ENCODE results near the gene NFIB. TPM values are rescaled to one million over a fixed set of nuclear protein-coding genes. Genes with fewer than 3 reads are reported as not detected.

Gene NFIB
- polyA plus RNA-seq, 1 of the 3 experiments (the other 2 are of a cell fraction) = 9.2 TPM

DNA sequence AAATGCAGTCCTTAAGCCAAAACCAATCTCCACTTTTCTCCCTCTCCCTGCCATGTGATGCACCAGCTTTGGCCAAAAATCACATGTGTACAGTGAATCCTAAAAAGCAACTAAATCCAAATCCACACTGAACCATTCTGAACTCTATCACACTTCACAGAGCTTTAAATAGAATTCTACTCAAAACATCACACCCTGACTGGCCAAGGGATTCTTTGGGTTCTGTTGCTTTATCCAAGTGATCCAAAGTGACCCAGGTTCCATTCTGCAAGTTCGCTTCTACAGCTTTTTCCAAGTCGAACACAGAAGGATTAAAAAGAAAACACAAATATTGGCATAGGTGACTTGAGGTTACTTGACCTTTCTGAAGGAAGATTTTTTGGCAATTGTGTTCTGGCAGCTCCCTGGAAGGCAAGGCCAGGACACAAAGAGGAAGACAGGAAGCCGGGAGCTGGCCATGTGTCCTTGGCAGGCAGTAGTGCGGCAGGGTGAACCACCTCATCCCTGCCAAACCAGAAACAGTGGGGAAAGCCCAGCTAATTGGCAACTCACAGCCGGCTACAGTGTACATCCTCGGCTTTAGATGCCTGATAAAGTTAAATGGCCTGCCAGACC lies 115.0 kb downstream of the NFIB start:
- Histone ChIP-seq H3K9me3 (no peaks in the 10 kb centered on the region), H3K4me2 (peak overlapping the region; percentile 53), H3K4me1 (ENCODE audit: control insufficient read depth in 1 of 2, insufficient read depth in 2 of 2, low read depth in 1 of 2, low read length in 1 of 2) (peaks cover 17 to 34% of the 10 kb centered on the region in 2 experiments; a peak in 3 of 4 replicates), H2AFZ (ENCODE audit: low read depth) (no peak overlapping the region), H3K79me2 (ENCODE audit: insufficient read depth) (peaks cover 78% of the 10 kb centered on the region), H4K20me1 (ENCODE audit: insufficient read depth) (no peaks in the 10 kb centered on the region), H3K27ac (ENCODE audit: low read depth in 2 of 2, low read length in 1 of 2) (peak overlapping the region; percentile 48 to 93), H3K36me3 (replicated peaks in 1 of 2; ENCODE audit: control insufficient read depth in 1 of 2, insufficient read depth in 2 of 2, low read length in 1 of 2) (no peaks in the 10 kb centered on the region), H3K27me3 (ENCODE audit: insufficient read depth) (no peaks in the 10 kb centered on the region), H3K4me3 (ENCODE audit: low read depth in 2 of 2, low read length in 1 of 2) (no peak overlapping the region), H3K9ac (peak overlapping the region; percentile 22; the same call in 1 of the 2 replicates), H3F3A (replicated peaks; ENCODE audit: insufficient read depth) (peaks cover under 1% of the 10 kb centered on the region), H3K9me2 (no peaks in the 10 kb centered on the region)
- peak; percentile 68 for DNase-seq
- 39% methylated on average over 6 of the region's 6 CpGs for WGBS (ENCODE audit: low lambda C conversion rate)
- POLR2A ChIA-PET = no interaction called here
- CTCF ChIA-PET = interaction anchor here (0.7 to 2.6 kb wide), 7 partner anchors 11 to 772 kb away, joined by 3 to 6 read pairs (median 4); no protein-coding TSS in a partner anchor
- no peak for TF ChIP-seq GABPA (IDR thresholded peaks at IDR 0.05; ENCODE audit: low read depth)
- TF ChIP-seq FOXM1 (IDR thresholded peaks at IDR 0.05; ENCODE audit: low read depth) = no peak
- no peak for TF ChIP-seq POLR2AphosphoS5 (IDR thresholded peaks at IDR 0.05; ENCODE audit: low read depth, low read length)
- TF ChIP-seq EZH2phosphoT487 (IDR thresholded peaks at IDR 0.05; ENCODE audit: borderline replicate concordance, low read depth) = no peak
- TF ChIP-seq PBX3 (IDR thresholded peaks at IDR 0.05) = no peak
- TF ChIP-seq MEF2A (IDR thresholded peaks at IDR 0.05; ENCODE audit: borderline replicate concordance, low read depth) = no peak; the same call in 1 of the 2 replicates
- TF ChIP-seq YY1 (IDR thresholded peaks at IDR 0.05; ENCODE audit: low read depth) = no peak
- TF ChIP-seq IRF3 (IDR thresholded peaks at IDR 0.05; ENCODE audit: low read depth, low read length) = no peak
- no peak for TF ChIP-seq GATA2 (CRISPR knock-in tag; IDR thresholded peaks at IDR 0.05)
- peak; percentile 95 for TF ChIP-seq MXI1 (IDR thresholded peaks at IDR 0.05; ENCODE audit: low read depth, low read length)
- TF ChIP-seq, protein P1, sequence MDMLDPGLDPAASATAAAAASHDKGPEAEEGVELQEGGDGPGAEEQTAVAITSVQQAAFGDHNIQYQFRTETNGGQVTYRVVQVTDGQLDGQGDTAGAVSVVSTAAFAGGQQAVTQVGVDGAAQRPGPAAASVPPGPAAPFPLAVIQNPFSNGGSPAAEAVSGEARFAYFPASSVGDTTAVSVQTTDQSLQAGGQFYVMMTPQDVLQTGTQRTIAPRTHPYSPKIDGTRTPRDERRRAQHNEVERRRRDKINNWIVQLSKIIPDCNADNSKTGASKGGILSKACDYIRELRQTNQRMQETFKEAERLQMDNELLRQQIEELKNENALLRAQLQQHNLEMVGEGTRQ (IDR thresholded peaks at IDR 0.05; ENCODE audit: borderline replicate concordance, low read depth, low read length) = no peak
- TF ChIP-seq NFIC (IDR thresholded peaks at IDR 0.05; ENCODE audit: borderline replicate concordance) = peak; percentile 81
- TF ChIP-seq SIN3A (IDR thresholded peaks at IDR 0.05; ENCODE audit: borderline replicate concordance, low read depth, low read length) = 0 out of 2 replicates have a peak, but pooled peaks have one; percentile 41
- no peak for TF ChIP-seq CTCF (IDR thresholded peaks at IDR 0.05)
- TF ChIP-seq CHD2 (IDR thresholded peaks at IDR 0.05; ENCODE audit: low read length, partially characterized antibody) = peak; percentile 46
- no peak for TF ChIP-seq NRF1 (IDR thresholded peaks at IDR 0.05; ENCODE audit: low read depth, low read length)
- TF ChIP-seq EP300 (IDR thresholded peaks at IDR 0.05; ENCODE audit: borderline replicate concordance in 1 of 2, low read depth in 1 of 2, low read length in 1 of 2) = peak in 1 of 2 experiments; percentile 59; a peak in 2 of 4 replicates
- TF ChIP-seq, protein P2, sequence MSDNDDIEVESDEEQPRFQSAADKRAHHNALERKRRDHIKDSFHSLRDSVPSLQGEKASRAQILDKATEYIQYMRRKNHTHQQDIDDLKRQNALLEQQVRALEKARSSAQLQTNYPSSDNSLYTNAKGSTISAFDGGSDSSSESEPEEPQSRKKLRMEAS (IDR thresholded peaks at IDR 0.05; ENCODE audit: low read depth) = peak; percentile 83
- no peak for TF ChIP-seq RXRA (IDR thresholded peaks at IDR 0.05; ENCODE audit: borderline replicate concordance, low read depth)
- TF ChIP-seq TAF1 (IDR thresholded peaks at IDR 0.05; ENCODE audit: borderline replicate concordance, low read depth, low read length) = no peak
- peak; percentile 56 for TF ChIP-seq TCF12 (IDR thresholded peaks at IDR 0.05)
- no peak for TF ChIP-seq ZBTB33 (IDR thresholded peaks at IDR 0.05; ENCODE audit: borderline replicate concordance, low read depth)
- no peak for TF ChIP-seq SMC3 (IDR thresholded peaks at IDR 0.05; ENCODE audit: low read depth, low read length)

All from SK-N-SH (cell line).